GM21786 (cell line): ENCODE measurements around the gene TUBGCP3.

ENCODE experiments used
- ATAC-seq: cut with Tn5 transposase; IDR thresholded peaks from one replicate; pipeline ENCODE4 v1.9.1; 2021; ENCODE audit not compliant: unreplicated experiment

TUBGCP3 gene

GRCh38 chr13:112444416-112445399 lies 143.2 kb downstream of the TUBGCP3 start:
- ATAC-seq = no peak

DNA sequence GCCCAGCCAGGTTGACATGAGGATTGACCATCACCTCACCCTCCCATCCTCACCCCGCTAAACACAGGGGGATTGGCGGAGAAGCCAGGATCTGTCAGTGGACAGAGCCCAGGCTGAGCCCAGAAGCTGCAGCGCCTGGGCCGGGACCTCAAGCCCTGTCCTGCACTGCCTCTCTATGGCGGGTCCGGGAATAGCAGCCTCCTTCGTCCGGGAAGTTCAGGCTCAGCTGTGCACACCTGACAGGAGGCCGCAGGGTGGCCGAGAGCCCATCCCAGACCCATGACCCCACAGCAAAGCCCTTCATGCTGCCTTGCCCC lies 144.0 kb downstream of the TUBGCP3 start:
- ATAC-seq = no peak

- no peak for ATAC-seq
These were observed 144.6 kb downstream of the TUBGCP3 start for GRCh38 chr13:112443191-112443994.

GRCh38 chr13:112442483-112443090 lies 145.4 kb downstream of the TUBGCP3 start:
- ATAC-seq = no peak

GRCh38 chr13:112441779-112442310 lies 146.1 kb downstream of the TUBGCP3 start:
- ATAC-seq = no peak

DNA sequence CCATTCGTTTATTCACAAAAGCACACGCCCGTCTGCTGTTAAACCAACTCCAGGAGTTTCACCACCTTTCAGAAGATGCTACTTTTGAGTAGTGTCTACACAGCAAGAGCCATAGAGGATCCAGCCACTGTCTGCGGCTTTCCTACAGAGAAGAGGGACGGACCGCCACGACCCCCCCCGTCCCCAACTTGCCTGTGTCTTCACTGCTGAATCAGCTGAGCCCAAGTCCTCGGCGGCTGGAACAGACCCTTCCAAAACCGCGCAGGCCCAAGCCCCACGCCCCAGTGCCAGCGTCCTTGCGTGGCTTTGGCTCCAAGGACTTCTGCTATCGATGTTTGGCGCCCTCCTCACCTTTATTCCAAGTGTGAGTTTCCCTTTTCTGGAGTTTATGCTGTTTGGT lies 146.7 kb downstream of the TUBGCP3 start:
- no peak for ATAC-seq

- ATAC-seq = no peak
These were observed 149.4 kb downstream of the TUBGCP3 start for GRCh38 chr13:112438515-112438914.

GRCh38 chr13:112438094-112438493 lies 149.9 kb downstream of the TUBGCP3 start:
- no peak for ATAC-seq

GRCh38 chr13:112435973-112436372 lies 152.0 kb downstream of the TUBGCP3 start:
- no peak for ATAC-seq
